ENCODE data around the gene MINDY2. TPM values are rescaled to one million over a fixed set of nuclear protein-coding genes. Genes with fewer than 3 reads are reported as not detected.
A peak's percentile ranks its signal among the peaks of the same experiment; 100 is the strongest.

The MINDY2 gene
- total RNA-seq, 1 donor from 2014 or later: 32.9 TPM

DNA sequence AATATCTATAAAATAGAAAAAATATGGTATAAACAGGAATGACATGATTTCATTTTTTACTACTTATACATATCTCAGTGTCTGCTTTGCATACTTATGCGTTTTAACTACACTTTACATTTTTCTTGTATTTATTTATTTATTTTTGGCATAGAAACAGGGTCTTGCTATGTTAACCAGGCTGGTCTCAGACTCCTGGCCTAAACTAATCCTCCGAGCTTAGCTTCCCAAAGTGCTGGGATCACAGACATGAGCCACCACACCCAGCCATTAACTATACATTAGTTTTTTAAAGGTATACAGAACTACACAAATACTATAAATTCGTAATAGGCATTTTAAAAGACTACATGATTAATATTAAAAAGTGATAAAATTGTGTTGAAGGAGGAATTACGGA lies 30.7 kb upstream of the MINDY2 start:
- ATAC-seq (no peak), DNase-seq (no peak)
- intact Hi-C loops (cut with DNase I): no loop called here
- Histone ChIP-seq H3K4me3 (no peak overlapping the region), H3K27ac (no peak overlapping the region), H3K27me3 (ENCODE audit: low read depth) (no peaks in the 10 kb centered on the region), H3K36me3 (no peaks in the 10 kb centered on the region), H3K9me3 (no peaks in the 10 kb centered on the region), H3K4me1 (peaks cover 60% of the 10 kb centered on the region)
- TF ChIP-seq, protein P1, sequence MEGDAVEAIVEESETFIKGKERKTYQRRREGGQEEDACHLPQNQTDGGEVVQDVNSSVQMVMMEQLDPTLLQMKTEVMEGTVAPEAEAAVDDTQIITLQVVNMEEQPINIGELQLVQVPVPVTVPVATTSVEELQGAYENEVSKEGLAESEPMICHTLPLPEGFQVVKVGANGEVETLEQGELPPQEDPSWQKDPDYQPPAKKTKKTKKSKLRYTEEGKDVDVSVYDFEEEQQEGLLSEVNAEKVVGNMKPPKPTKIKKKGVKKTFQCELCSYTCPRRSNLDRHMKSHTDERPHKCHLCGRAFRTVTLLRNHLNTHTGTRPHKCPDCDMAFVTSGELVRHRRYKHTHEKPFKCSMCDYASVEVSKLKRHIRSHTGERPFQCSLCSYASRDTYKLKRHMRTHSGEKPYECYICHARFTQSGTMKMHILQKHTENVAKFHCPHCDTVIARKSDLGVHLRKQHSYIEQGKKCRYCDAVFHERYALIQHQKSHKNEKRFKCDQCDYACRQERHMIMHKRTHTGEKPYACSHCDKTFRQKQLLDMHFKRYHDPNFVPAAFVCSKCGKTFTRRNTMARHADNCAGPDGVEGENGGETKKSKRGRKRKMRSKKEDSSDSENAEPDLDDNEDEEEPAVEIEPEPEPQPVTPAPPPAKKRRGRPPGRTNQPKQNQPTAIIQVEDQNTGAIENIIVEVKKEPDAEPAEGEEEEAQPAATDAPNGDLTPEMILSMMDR (IDR thresholded peaks at IDR 0.05): no peak

DNA sequence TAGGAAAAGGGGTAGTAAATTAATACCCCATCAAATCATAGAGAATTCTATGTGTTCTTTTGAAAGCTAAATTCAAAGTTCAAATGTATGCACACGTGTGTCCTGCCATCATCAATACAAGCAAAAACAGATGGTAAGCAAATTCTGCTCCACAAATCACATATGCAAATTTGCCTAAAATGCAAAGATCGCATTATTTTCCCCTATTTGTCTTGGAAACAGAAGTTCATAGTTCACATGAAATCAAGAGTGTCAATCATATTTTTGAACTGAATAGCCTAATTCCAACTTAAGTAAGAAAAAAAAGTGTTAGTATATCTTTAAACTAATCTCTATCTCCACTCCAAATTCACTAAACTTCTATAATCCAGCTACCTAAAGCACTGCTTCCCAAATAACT lies 30.1 kb upstream of the MINDY2 start:
- TF ChIP-seq, protein P1 (IDR thresholded peaks at IDR 0.05): no peak
- H3K4me1 ChIP-seq: peaks cover 65% of the 10 kb centered on the region
- H3K27me3 ChIP-seq (ENCODE audit: low read depth): no peaks in the 10 kb centered on the region
- ATAC-seq (no peak), DNase-seq (no peak)
- H3K9me3 ChIP-seq: no peaks in the 10 kb centered on the region
- intact Hi-C loops (cut with DNase I): no loop called here
- no peak overlapping the region for H3K4me3 ChIP-seq
- H3K36me3 ChIP-seq: no peaks in the 10 kb centered on the region
- H3K27ac ChIP-seq: no peak overlapping the region

DNA sequence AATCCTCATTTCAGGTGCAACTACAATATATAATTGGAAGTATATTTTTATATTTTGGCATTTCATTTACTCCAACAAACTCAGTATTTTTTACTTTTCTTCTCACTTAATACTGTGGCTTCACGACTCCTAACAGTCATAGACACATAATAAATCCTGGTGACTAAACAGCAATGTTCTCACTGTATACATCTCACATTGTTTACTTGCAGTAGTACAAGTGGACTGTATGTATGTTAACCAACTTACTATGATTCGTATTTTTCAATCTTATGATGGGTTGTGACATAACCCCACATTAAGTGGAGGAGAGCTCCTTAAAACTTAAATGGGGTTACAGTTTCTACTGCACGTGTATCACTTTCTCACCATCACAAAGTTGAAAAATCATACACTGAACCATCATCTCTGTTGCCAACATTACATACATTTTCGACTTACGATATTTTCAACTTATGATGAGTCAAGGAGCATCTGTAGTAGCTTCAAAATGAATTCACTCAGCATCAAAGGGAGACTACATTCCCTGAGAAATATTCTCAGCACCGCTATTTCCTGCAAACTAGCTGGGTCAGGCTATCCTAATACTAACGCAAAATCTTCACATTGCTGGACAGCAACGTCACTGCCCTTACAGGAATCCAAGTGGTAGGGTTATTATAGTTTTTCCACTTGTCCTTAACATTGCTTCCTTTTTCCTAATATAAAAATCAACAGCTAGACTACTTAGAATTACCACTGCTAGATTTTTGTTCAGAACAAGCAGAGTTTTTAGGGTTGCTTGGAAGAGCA lies 28.9 kb upstream of the MINDY2 start:
- no peaks in the 10 kb centered on the region for H3K27me3 ChIP-seq (ENCODE audit: low read depth)
- intact Hi-C loops (cut with DNase I): no loop called here
- DNase-seq (no peak), ATAC-seq (peak; percentile 74 to 87)
- H3K4me1 ChIP-seq: peaks cover 67% of the 10 kb centered on the region
- no peaks in the 10 kb centered on the region for H3K9me3 ChIP-seq
- no peak overlapping the region for H3K27ac ChIP-seq
- no peak overlapping the region for H3K4me3 ChIP-seq
- H3K36me3 ChIP-seq: no peaks in the 10 kb centered on the region
- TF ChIP-seq, protein P1 (IDR thresholded peaks at IDR 0.05): no peak

DNA sequence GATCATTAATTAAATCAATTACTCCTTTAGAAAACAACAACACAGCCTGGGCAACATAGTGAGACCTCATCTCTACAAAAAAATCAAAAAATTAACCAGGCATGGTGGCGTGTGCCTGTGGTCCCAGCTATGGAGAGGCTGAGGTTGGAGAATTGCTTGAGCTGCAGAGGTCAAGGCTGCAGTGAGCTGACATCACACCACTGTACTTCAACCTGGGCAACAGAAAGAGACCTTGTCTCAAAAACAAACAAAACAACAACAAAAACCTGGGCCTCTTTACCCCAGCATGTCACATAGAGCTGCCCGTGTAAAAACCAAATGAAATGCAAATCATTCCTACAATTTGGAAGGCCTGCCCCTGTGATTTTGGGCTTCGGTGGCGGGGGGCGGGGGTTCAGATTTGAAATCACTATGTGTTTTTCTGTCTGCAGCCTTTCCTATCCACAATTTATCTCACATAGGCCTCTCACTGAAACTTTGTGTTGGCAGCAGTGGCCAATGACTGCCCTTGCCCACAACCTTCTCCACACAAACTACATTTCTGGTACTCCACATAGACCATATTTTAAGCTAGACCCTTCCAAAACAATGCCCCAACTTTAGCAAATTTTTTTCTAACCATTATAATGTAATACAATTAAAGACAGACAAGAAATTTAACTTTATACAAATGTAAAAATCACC lies 28.1 kb upstream of the MINDY2 start:
- TF ChIP-seq, protein P1 (IDR thresholded peaks at IDR 0.05): no peak
- no peak overlapping the region for H3K27ac ChIP-seq
- peaks cover 67% of the 10 kb centered on the region for H3K4me1 ChIP-seq
- no peaks in the 10 kb centered on the region for H3K36me3 ChIP-seq
- no peaks in the 10 kb centered on the region for H3K9me3 ChIP-seq
- no peak overlapping the region for H3K4me3 ChIP-seq
- no peaks in the 10 kb centered on the region for H3K27me3 ChIP-seq (ENCODE audit: low read depth)
- intact Hi-C loops (cut with DNase I): no loop called here
- ATAC-seq (peak in 1 of 2 donors; percentile 29), DNase-seq (no peak)

DNA sequence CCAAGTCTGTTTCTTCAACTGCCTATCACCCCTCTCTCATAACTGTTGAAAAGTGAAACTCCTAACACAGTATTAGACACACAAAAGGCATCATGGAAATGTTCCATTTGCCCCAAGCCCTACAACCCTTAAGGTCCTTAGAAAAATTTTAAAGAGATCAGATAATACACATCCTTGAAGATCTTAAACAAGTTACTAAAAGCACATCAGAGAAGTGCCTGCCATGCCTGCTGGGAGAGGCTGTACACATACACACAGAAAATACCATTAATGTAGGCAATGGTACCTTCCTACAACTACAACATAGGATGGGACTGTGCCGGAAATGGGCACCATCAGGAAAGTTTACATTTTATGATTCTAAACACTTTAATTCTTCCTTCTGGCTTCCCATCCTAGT lies 24.9 kb upstream of the MINDY2 start:
- intact Hi-C loops (cut with DNase I): no loop called here
- H3K4me3 ChIP-seq: no peak overlapping the region
- ATAC-seq: no peak

More for the DNA sequence above, 24.9 kb upstream of the MINDY2 start:
- Histone ChIP-seq H3K27ac (no peak overlapping the region), H3K9me3 (no peaks in the 10 kb centered on the region), H3K27me3 (ENCODE audit: low read depth) (no peaks in the 10 kb centered on the region), H3K36me3 (no peaks in the 10 kb centered on the region), H3K4me1 (peaks cover 46% of the 10 kb centered on the region)
- TF ChIP-seq, protein P1 (IDR thresholded peaks at IDR 0.05): no peak
- no peak for DNase-seq
